HS-27A (cell line): Measurements from ENCODE around the gene AURKAIP1.
"Not testable (repeated sequence)": the region's sequence is repeated elsewhere in the genome, so short reads cannot be mapped to it uniquely, and the experiment has no call there.

Source experiments
- DNase-seq: peaks from one replicate; pipeline ENCODE4 v3.0.0-alpha.2; 2012; ENCODE audit warnings: low read depth, missing footprints

The AURKAIP1 gene

DNA sequence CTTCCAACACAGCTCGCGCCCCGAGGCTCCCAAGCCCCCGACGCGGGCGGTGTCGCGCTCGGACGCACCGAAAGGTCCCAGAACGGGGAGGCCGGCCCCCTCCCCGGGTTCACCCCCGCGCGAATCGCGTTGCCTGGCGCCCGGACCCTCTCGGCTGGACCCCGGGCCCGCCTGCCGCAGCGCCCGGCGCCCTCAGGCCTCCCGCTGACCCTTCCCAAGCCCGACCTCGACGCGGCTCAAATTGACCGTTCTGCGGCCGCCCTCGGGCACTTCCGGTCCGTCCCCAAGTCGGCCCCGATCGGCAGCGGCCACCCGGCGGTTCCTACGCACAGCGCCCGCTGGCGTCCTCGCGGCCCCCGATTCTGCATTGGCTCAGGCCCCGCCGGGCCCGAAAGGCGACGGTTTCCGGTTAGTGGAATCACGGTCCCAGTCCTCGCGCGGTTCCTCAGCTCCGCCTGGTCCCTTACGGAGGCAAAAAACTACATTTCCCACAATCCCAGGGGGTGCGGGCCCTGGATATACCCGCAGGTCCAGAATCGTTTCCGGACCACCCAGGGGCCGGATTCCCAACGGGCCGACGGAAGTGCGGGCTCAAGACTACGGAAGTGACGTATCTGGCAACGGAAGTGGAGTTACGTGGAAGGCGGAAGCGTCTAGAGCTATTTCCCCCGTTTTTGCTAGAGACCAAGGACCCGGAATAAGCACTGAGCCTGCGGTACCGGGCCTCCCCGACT lies at the start of gene AURKAIP1:
Gene AURKAIP1, minus strand, starts transcription at position 279 of the 734 bp plus-strand sequence. CDS start 451 bp downstream, outside the sequence.
- peak; percentile 99 for DNase-seq

DNA sequence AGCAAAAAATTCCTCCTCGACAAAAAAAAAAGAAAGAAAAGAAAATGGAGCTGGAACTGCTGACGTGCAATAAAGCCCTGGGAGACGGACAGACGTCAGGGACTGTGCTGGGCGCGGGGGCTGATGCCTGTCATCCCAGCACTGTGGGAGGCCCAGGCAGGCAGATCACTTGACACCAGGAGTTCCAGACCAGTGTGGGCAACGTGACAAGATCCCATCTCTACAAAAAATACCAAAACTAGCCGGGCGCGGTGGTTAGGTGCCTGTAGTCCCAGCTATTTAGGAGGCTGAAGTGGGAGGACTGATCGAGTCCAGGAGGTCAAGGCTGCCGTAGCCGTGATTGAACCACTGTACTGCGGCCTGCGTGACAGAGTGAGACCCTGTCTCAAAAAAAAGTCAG lies 49.7 kb upstream of the AURKAIP1 start:
- DNase-seq: no peak

DNA sequence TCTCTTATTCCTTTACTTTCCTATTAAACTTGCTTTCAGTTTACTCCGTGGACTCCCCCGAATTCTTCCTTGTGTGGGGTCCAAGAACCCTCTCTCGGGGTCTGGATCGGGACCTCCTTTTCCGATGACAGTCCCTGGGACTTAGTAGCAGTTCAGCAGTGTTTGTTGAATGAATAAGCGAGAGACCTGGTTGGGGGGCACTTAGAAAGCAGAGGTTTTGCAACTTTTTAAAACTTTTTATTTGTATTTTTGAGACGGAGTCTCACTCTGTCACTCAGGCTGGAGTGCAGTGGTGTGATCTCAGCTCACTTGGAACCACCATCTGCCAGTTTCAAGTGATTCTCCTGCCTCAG lies 48.2 kb upstream of the AURKAIP1 start:
- DNase-seq: no peak

DNA sequence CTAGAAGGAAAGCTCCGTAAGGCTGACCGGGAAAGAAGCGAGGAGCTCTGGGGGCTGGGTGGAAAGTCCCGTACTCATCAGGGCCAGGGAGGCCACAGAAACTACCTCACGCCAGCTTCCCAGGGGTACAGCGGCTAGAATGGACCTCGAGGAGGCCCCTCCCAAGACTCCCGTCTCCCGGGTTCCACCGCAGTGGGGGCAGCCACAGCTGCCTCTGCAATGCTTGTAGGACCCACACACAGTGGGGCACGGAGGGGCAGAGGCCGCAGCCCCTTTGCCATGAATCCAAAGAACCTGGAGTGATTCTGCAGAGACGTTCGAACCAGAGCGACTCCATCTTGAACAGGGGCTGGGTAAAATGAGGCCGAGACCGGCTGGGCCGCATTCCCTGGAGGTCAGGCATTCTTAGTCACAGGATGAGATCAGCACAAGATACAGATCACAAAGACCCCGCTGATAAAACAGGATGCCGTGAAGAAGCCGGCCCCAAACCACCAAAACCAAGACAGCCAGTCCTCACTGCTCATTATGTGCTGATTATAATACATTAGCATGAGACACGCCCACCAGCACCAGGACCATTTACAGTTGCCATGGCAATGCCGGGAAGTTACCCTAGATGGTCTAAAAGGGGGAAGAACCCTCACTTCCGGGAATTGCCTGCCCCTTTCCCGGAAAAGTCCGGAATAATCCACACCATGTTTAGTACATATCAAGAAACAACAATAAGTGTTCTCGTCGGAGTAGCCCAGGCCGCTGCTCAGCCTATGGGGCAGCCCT lies 47.6 kb upstream of the AURKAIP1 start:
- no peak for DNase-seq

DNA sequence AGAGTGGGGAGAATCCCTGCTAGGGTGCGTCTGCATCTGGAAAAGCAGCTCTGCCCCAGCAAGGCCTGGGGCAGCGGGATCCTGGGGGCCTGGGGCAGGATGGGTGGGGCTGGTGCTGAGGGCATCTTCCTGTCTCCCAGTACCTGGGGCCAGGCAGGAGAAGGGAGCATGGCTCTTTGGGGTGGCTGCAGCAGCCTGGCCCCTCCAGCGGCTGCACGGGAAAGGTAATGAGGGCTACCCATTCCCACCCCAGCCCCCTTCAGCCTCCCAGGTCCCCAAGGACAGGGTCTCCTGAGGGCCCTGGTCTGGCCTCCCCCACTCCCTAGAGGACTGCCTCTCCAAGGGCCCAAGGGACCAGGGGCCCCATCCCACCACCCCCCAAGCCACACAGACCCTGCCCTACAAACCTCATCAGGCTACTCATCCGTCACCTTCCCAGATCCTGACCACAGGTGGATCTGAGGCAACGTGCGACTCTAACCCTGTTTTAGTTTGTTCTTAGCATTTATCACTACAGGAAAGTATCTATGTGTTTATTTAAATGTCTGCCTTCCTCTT lies 47.0 kb upstream of the AURKAIP1 start:
- DNase-seq: no peak

DNA sequence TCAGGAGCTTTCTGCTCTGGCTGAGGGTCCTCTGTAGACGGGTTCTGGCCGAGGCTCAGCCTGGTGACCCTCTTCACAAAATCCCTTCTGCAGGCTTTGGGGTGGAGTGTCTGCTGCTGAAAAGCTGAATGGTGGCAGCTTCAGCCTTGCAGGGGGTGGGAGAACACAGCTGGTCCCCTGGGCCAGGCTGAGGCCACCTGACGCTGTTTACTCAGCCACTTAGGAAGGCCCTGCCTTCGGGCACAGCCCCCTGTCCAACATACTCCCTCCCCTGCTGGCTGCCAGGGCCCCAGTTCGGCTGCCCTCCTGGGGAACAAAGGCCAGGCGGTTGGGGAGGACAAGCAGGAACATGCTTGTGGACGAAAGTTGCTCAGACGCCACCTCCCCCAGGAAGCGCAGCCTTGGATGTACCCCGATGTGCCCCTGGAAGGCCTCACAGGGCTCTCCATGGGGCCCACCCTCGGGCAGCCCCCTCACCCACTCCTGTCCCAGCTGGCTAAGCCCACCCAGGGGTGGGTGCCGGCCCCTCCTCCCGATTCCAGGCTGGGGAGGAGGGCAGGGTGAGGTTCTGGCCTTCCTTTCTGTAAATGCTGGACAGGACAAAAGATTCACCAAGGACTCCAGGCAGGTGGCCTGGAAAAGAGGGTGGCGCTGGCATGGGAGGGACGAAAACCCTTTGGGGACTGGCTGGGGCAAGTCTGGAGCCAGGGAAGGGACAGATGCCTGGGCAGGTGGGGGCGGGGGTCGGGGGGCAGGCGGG lies 46.3 kb upstream of the AURKAIP1 start, which contains the start of gene ANKRD65:
Gene ANKRD65, minus strand, starts transcription at position 130 of the 760 bp plus-strand sequence. CDS start 271 bp downstream, outside the sequence.
- no peak for DNase-seq

DNA sequence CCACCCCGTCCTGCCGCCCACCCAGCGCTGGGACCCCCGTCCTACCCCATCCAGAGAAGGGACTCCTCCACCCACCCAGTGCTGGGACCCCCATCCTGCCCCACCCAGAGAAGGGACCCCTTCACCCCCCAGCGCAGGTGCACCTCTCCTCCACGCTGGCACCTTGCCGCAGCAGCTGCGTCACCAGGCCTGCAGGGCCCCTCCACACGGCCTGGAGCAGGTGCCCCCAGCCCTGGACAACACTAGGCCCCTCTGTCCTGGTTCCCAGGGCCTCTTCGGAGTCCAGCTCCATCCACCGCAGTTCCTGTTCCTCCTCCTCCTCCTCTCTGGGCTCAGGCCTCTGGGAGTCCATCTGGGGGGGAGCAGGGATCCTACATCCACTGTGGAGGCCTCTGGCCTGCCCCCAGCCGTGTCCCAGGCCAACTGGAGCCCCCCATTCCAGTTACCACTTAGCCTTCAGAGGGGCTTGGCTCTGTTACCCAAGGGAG lies 45.7 kb upstream of the AURKAIP1 start:
- DNase-seq: no peak

DNA sequence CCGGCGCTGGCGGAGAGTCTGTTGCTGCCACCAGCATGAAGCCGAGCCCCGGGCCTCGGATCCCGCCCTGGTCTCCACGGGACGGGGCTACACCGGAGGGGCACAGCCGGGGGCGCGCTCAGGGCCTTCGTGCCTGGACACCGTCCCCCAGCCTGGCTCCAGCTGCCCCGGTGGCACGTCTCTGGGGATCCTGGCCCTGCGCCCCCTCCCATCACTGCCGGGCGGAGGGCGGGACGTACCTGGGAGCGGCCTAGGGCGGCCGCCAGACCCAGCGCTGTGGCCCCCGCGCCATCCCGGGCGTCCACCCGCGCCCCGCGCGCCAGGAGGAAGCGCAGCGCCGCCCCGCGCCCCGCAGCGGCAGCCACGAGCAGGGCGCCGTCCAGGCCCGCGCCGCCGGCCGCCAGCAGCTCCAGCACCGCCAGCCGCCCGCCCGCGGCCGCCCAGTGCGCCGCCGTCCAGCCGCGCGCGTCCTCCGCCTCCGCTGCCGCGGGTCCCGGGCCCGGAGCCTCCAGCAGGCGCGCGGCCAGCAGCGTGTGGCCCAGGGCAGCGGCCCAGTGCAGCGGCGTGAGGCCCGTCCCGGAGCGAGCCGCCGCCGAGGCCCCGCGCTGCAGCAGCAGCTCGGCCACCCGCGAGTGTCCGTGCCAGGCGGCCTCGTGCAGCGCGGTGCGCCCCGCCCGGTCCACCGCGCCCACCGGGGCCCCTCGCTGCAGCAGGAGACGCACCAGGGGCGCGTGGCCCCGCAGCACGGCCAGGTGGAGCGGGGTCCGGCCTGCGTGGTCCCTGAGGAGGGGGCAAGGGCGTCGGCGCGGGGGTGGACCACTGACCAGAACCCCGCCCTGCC lies 45.0 kb upstream of the AURKAIP1 start:
- DNase-seq: no peak

DNA sequence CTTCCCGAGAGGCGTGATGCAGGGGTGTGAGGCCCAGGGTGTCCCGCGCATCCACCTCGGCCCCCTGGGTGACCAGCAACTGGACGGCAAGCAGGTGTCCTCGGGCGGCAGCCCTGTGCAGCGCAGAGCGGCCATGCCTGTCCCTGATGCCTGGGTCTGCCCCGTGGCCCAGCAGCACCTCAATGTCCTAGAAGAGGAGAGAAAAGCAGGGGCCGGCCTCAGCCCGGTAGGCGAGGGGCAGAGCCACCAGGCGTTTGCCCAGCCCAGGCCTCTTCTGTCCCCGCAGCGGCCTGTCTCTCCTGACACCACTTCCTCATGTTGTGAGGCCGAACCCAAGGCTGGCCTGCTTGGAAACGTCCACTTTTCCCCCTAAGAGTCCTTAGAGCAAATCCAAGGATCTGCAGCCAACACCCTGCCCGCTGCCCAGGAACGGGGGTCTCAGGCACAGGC lies 44.4 kb upstream of the AURKAIP1 start:
- no peak for DNase-seq

DNA sequence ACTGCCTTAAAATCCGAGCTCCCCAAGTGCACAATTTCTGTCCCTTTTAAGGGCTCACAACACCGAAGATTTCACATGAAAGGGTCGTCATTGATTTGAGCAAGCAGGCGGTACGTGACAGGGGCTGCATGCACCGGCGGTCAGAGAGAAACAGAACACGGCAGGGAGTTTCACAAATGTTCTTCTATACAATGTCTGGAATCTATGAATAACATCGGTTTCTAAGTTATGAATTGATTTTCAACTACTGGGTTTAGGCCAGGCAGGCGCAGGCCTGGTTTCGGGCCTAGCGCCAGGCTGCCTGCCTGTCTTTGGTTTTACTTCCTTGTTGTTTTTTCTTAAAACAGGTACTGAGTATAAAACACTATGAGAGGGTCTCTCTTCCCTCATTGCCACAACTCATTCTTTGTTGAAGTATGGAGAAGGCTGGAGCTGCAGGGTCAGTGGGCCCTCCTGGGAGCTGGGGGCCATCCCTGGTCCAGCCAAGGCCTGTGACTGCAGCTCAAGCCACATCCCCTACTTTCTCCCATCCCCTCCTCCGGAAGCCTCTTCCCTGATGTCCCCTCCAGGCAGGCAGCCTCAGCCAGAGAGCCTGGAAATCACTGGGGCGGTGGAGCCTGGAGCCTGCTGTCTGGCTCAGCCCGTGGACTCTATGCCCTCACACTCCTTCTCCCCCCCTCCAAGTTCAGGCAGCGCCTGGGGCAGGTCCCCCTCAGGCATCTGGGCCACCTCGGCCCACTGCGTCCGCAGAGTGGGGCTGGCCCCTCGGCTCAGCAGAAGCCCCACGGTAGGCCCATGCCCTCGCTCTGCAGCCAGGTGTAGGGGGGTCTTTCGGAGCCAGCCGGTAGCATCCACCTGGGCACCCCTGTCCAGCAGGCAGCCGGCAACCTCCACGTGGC lies 43.7 kb upstream of the AURKAIP1 start:
- no peak for DNase-seq

DNA sequence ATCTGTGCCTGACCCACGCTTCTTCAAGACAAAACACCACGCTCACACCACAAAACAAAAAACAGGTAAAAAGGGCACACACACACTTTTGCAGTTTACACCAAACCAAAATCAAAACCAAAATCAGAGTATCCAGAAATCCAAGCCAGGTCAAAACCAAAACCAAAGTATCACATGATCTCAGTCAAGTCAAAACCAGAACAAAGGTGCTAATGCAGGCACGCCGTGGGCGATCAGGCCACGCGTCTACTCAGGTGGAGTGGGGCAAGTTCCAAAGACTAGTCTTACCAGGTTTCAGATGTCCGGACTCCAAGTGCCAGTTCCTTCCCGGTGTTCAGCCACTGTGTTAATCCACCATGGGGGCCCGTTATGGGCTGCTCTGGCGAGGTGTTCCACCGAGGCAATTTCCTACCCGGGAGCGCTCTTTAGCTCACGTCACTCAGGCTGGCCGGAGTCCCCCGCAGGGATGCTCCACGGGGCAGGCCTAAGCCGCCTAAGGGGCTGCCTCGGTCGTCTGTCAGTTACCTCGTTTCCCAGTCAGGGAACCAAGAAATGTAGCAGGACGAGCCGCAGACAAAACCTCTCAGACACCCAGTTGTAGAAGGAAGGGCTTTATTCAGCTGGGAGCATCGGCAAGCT lies 42.9 kb upstream of the AURKAIP1 start:
- not testable (repeated sequence) for DNase-seq

DNA sequence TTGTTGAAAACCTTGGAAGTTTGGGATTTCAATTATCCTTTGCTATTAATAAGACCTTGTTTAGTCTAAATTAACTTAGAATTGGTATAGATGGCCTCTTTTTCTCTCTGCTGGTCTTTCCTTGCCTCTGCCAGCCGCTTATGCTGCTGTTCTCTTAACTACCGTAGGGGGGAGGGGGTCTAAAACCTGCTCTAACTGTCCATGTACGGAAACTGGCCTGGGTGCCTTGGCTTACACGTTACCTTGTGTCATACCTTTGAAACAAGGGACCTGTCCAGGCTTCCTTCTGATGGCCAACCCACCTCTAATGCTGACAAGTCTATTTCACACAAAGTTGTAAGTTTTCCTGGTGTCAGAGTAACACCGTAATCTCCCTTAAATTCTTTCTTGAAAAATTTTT lies 42.4 kb upstream of the AURKAIP1 start:
- not testable (repeated sequence) for DNase-seq

DNA sequence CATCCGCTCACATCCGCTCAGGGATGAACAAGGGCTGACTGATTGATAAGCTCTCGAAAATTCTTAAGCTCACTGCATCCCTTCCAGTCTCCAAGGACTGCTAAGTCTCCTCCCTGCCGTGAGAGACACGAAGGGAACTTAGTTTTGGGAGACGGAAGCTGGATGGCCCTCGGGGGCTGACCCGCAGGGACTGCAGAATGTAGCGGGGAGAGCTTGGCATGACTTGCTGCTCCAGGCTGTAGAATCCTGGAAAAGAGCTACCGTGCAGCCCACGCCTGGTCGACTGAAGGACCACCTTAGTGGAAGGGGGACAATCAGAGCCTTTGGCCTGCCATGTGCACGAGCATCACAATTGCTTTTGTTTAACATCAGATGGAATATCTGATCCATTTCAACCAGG lies 40.7 kb upstream of the AURKAIP1 start:
- DNase-seq: no peak

DNA sequence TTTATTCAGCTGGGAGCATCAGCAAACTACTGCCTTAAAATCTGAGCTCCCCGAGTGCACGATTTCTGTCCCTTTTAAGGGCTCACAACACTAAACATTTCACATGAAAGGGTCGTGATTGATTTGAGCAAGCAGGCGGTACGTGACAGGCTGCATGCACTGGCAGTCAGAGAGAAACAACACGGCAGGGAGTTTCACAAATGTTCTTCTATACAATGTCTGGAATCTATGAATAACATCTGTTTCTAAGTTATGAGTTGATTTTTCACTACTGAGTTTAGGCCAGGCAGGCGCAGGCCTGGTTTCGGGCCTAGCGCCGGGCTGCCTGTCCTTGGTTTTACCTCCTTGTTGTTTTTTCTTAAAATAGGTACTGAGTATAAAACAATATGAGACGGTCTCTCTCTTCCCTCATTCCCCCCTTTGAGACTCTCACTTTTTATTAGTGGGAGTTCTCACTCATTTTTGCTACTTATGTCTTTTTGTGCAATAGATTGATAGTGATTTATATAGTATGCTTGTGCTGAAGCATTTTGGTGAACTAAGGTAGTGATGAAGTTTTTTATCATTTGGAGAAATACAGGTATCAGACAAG lies 37.4 kb upstream of the AURKAIP1 start:
- DNase-seq: not testable (repeated sequence)

DNA sequence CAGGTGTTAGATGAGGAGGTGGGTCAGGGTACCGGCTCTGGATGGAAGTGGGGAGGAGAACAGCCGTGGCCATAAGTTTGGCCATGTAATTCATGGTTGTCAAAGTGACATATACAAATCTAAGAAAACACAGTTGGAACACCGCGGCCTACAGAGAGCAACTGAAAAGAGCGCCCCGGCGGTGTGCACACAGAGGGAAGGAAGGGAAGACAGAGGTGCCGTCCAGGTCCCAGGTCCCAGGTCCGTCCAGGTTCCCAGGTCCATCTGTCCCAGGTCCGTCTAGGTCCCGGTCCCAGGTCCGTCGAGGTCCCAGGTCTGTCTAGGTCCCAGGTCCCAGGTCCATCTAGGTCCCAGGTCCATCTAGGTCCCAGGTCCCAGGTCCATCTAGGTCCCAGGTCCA lies 36.6 kb upstream of the AURKAIP1 start:
- DNase-seq: no peak

DNA sequence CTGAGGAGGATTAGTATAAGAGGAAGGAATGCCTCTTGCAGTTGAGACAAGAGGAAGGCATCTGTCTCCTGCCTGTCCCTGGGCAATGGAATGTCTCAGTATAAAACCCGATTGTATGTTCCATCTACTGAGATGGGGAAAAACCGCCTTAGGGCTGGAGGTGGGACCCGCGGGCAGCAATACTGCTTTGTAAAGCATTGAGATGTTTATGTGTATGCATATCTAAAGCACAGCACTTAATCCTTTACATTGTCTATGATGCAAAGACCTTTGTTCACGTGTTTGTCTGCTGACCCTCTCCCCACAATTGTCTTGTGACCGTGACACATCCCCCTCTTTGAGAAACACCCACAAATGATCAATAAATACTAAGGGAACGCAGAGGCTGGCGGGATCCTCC lies 35.2 kb upstream of the AURKAIP1 start:
- DNase-seq: not testable (repeated sequence)

DNA sequence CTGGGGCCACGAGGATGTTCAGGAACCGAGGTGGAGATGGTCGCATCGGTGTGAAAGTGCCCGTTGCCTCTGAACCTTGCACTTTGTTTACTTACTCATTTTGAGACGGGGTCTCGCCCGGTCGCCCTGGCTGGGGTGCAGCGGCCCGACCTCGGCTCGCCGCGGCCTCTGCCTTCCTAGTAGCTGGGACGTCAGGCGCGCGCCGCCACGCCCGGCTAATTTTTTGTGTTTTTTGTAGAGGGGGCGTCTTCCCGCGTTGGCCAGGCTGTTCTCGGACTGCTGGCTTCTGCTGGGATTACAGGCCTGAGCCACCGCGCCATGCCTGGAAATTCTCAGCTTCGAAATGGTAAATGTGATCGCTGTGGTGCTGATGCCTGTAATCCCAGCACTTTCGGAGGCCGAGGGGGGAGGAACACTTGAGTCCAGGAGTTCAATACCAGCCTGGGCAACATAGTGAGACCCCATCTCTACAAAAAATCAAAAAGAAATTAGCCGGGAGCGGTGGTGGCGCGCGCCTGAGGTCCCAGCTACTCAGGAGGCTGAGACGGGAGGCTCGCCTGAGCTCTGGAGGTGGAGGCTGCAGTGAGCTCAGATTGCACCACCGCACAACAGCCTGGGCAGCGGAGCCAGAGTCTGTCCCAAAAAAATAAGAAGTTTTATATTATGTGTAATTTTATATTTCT lies 32.8 kb upstream of the AURKAIP1 start:
- no peak for DNase-seq

DNA sequence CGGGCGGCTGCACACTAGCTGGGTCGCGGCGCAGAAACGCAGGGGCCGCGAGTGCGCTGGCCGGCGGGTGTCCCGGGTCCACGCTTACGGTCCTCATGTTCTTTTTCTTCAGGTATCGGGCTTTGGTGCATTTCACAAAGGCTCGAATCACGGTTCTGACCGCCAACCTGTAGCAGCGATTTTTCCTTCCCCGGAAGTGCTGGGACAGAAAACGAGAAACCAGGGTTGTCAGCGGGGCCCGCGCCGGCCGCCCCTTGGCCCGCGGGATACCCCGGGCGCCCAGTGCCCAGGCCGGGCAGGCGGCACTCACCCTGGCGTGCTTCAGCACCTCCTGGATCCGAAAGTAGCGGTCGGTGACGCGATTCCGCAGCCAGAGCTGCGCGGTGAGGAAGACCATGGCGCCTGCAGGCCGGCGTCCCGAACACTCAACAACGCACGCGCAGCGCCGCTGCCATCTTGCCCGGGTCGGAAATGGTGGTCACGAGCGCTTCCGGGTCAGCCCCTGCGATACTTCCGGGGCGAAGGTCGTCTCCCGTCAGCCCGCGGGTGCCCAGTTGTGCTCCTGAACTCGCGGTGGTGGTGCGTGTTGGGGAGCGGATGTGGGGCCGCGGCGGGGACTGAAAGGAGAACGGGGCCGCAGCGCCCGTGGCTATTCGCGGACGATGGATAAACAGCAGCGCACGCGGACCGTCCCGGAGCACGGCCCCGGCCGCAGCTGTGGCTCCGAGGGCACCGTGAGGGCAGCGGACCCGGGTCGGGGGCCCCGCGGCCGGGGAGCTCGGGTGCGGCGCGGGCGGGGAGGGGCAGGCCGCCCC lies 32.0 kb upstream of the AURKAIP1 start, which contains the start of gene MRPL20:
Gene MRPL20, minus strand, starts transcription at position 473 of the 815 bp plus-strand sequence. Its CDS starts 76 bp downstream, at position 397.
- peak; percentile 70 for DNase-seq
